B cell (primary cell): ENCODE data around the gene CA7. TPM values are rescaled to one million over a fixed set of nuclear protein-coding genes. Genes with fewer than 3 reads are reported as not detected.
A peak's percentile ranks its signal among the peaks of the same experiment; 100 is the strongest.

Source experiments
- ATAC-seq: fragments of 200-7000 bp; cut with Tn5 transposase; one replicate; pipeline ENCODE4 v1.10.0; 2021; ENCODE audit warnings: low read depth, mild to moderate bottlenecking, moderate number of reproducible peaks, moderate library complexity
- CTCF ChIA-PET: fragments of 350-600 bp; sonication (Branson Sonifier 250); formaldehyde crosslinking; loops from one replicate; lab custom pipeline; 2021; ENCODE audit warnings: antibody characterized with exemption, inconsistent platforms; lab: Charles Lee
- POLR2A ChIA-PET: fragments of 350-600 bp; sonication (Branson Sonifier 250); formaldehyde crosslinking; loops from one replicate; lab custom pipeline; 2021; ENCODE audit warnings: antibody characterized with exemption; lab: Charles Lee
- DNase-seq: peaks from one replicate; pipeline ENCODE4 v3.0.0; 2013
- H2AFZ ChIP-seq: 2 replicates; pipeline ENCODE4 v1.6.1; 2012; ENCODE audit warnings: mild to moderate bottlenecking, low read depth, low read length; ENCODE audit not compliant: insufficient read depth, poor library complexity, severe bottlenecking
- H3K27ac ChIP-seq, 2 donors: 1 replicate in 1 of 2; 2 replicates in 1 of 2; pipeline ENCODE4 v1.5.1; 2012 to 2013; ENCODE audit warnings: low read length in 2 of 2, mild to moderate bottlenecking in 2 of 2, moderate library complexity in 1 of 2
- H3K27me3 ChIP-seq, 4 experiments: fragments of 200-600 bp in 1 of 4; sonication (generic) in 1 of 4; replicated peaks in 1 of 4; 1 replicate in 2 of 4; 2 replicates in 2 of 4; pipeline versions ENCODE4 v1.6.1 to v1.7.0; 2013 to 2016; ENCODE audit warnings: low read length in 3 of 4, mild to moderate bottlenecking in 2 of 4, mixed read lengths in 1 of 4, moderate library complexity in 1 of 4; ENCODE audit not compliant: insufficient read depth in 4 of 4, control insufficient read depth in 3 of 4; ENCODE audit errors: control extremely low read depth in 1 of 4
- H3K36me3 ChIP-seq, 2 experiments: replicated peaks in 1 of 2; 1 replicate in 1 of 2; 2 replicates in 1 of 2; pipeline versions ENCODE4 v1.6.1 to v1.7.1; 2013; ENCODE audit warnings: low read length in 1 of 2; ENCODE audit not compliant: insufficient read depth in 2 of 2, control insufficient read depth in 1 of 2; ENCODE audit errors: control extremely low read depth in 1 of 2, extremely low read depth in 1 of 2
- H3K4me1 ChIP-seq, 2 donors: fragments of 200-600 bp in 1 of 2; sonication (generic) in 1 of 2; 1 replicate in 1 of 2; 2 replicates in 1 of 2; pipeline versions ENCODE4 v1.5.1 to v1.6.1; 2013 to 2017; ENCODE audit warnings: low read length in 2 of 2; ENCODE audit not compliant: control insufficient read depth in 2 of 2, insufficient read depth in 2 of 2
- H3K4me2 ChIP-seq: replicated peaks from 2 replicates; pipeline ENCODE3; 2012; ENCODE audit warnings: mild to moderate bottlenecking, low read depth, low read length; ENCODE audit not compliant: poor library complexity, severe bottlenecking
- H3K4me3 ChIP-seq, 5 experiments: fragments of 200-600 bp in 1 of 5; sonication (generic) in 1 of 5; 1 replicate in 3 of 5; 2 replicates in 2 of 5; pipeline versions ENCODE4 v1.5.1 to v1.7.0; 2011 to 2016; ENCODE audit warnings: low read length in 4 of 5, mild to moderate bottlenecking in 4 of 5, low read depth in 2 of 5, control low read depth in 1 of 5, moderate library complexity in 1 of 5; ENCODE audit not compliant: insufficient read depth in 1 of 5; ENCODE audit errors: control extremely low read depth in 1 of 5, extremely low read depth in 1 of 5
- H3K79me2 ChIP-seq: fragments of 200-600 bp; sonication (generic); one replicate; pipeline ENCODE4 v1.6.0; 2016; ENCODE audit warnings: low read length; ENCODE audit not compliant: control insufficient read depth, insufficient read depth
- H3K9ac ChIP-seq: fragments of 200-600 bp; sonication (generic); 2 replicates; pipeline ENCODE4 v1.6.1; 2017; ENCODE audit warnings: mild to moderate bottlenecking, low read length, moderate library complexity
- H3K9me3 ChIP-seq, 3 donors: one replicate each; pipeline versions ENCODE4 v1.6.1 to v1.7.1; 2013; ENCODE audit warnings: low read length in 2 of 3; ENCODE audit not compliant: control insufficient read depth in 2 of 3, insufficient read depth in 1 of 3; ENCODE audit errors: control extremely low read depth in 1 of 3
- H4K20me1 ChIP-seq: 2 replicates; pipeline ENCODE4 v1.6.0; 2012; ENCODE audit warnings: mild to moderate bottlenecking, low read length; ENCODE audit not compliant: insufficient read depth, control insufficient read depth, poor library complexity, severe bottlenecking
- H3K27ac Mint-ChIP-seq: one replicate; pipeline ENCODE4 v1.8.0; 2021; ENCODE audit warnings: mixed read lengths
- H3K27me3 Mint-ChIP-seq: one replicate; pipeline ENCODE4 v1.8.0; 2021; ENCODE audit warnings: mixed read lengths
- H3K4me1 Mint-ChIP-seq: one replicate; pipeline ENCODE4 v1.8.0; 2021; ENCODE audit warnings: mixed read lengths
- H3K4me3 Mint-ChIP-seq: one replicate; pipeline ENCODE4 v1.8.0; 2021; ENCODE audit warnings: mixed read lengths
- H3K9me3 Mint-ChIP-seq: one replicate; pipeline ENCODE4 v1.8.0; 2022; ENCODE audit warnings: mixed read lengths; ENCODE audit not compliant: insufficient read depth
- CTCF ChIP-seq: fragments of 200-600 bp; IDR thresholded peaks from one replicate; pipeline ENCODE4 v1.8.0; 2022; ENCODE audit warnings: antibody characterized with exemption, mild to moderate bottlenecking
- EZH2 ChIP-seq: IDR thresholded peaks from 2 replicates; pipeline ENCODE4 v1.6.1; 2012; ENCODE audit warnings: borderline replicate concordance, low read depth, mild to moderate bottlenecking, moderate library complexity, low read length; ENCODE audit not compliant: insufficient read depth, poor library complexity, severe bottlenecking
- WGBS: methylation state at CpG from one replicate; pipeline ENCODE4 v1.1.5; 2013; ENCODE audit warnings: missing lambda C conversion rate; ENCODE audit not compliant: insufficient coverage; 5-methylcytosine and 5-hydroxymethylcytosine counted together
- intact Hi-C: fragments of 100-400 bp; cut with micrococcal nuclease; formaldehyde crosslinking; loops from one replicate; pipeline ENCODE4 v1.10.0; 2022
- polyA plus RNA-seq: library from polyadenylated mRNA; depleted of rRNA; stranded (reverse); fragments of >200 nt; gene quantifications from 2 replicates; pipeline ENCODE4 v1.2.3, GENCODE V29; 2012
- total RNA-seq, 2 donors: library from RNA; stranded (reverse); fragments of 120-200 nt in 1 of 2; gene quantifications; 1 replicate in 1 of 2; 2 replicates in 1 of 2; pipeline versions ENCODE4 v1.2.3 to v1.2.4, GENCODE V29; 2013 to 2022

The CA7 gene
- total and polyA plus RNA-seq, 2 donors (not counting 1 experiment from before 2014, with no cell fraction given): not detected

- Mint-ChIP-seq H3K27me3 (no peaks in the 10 kb centered on the region), H3K9me3 (no peaks in the 10 kb centered on the region), H3K27ac (peak overlapping the region; percentile 24), H3K4me3 (no peak overlapping the region), H3K4me1 (peaks cover 25% of the 10 kb centered on the region)
- Histone ChIP-seq H3K79me2 (peaks cover 12% of the 10 kb centered on the region), H3K4me2 (no peak overlapping the region), H3K4me3 (no peak overlapping the region), H3K9me3 (no peaks in the 10 kb centered on the region), H3K27ac (no peak overlapping the region), H3K4me1 (peaks cover 4 to 20% of the 10 kb centered on the region in 2 donors), H3K36me3 (no peaks in the 10 kb centered on the region), H3K27me3 (no peaks in the 10 kb centered on the region), H4K20me1 (no peaks in the 10 kb centered on the region), H3K9ac (no peak overlapping the region), H2AFZ (no peak overlapping the region)
- no peak for DNase-seq
- ChIA-PET CTCF (no interaction called here), POLR2A (no interaction called here)
- TF ChIP-seq CTCF (no peak), EZH2 (no peak)
- no peak for ATAC-seq
- intact Hi-C loops: no loop called here
- 33% methylated on average over 3 of the region's 5 CpGs for WGBS
Observed at GRCh38 chr16:66878067-66878466, 33.9 kb downstream of the CA7 start.

- Mint-ChIP-seq H3K9me3 (no peaks in the 10 kb centered on the region), H3K4me3 (peak within 1 kb of the TSS; percentile 98), H3K4me1 (peaks cover 17% of the 10 kb centered on the region), H3K27me3 (no peaks in the 10 kb centered on the region), H3K27ac (peak within 1 kb of the TSS; percentile 92)
- no peaks in the 10 kb centered on the region for H3K9me3 ChIP-seq
- intact Hi-C loops: loop anchor here (1.0 to 5.0 kb wide), 3 partner anchors 50 to 129 kb away; partner anchors contain the start of genes CIAO2B, DYNC1LI2 and NAE1
- H4K20me1 ChIP-seq: no peaks in the 10 kb centered on the region
- peak within 1 kb of the TSS; percentile 78 for H3K9ac ChIP-seq
- under 1% methylated on average over 57 of the region's 58 CpGs for WGBS
- peak within 1 kb of the TSS; percentile 6 to 46 for H3K27ac ChIP-seq
- peak within 1 kb of the TSS; percentile 93 for H2AFZ ChIP-seq
- H3K4me3 ChIP-seq: peak within 1 kb of the TSS; percentile 25 to 91 (median 85)
- DNase-seq (peak; percentile 94), ATAC-seq (peak; percentile 99)
- TF ChIP-seq CTCF (no peak), EZH2 (no peak)
- peaks cover 0 to 11% of the 10 kb centered on the region in 2 experiments for H3K36me3 ChIP-seq
- peaks cover 12% of the 10 kb centered on the region for H3K79me2 ChIP-seq
- ChIA-PET CTCF (interaction anchor here (0.9 to 3.1 kb wide), 7 partner anchors 9 to 474 kb away, joined by 3 to 28 read pairs (median 5); partner anchors contain the start of genes DYNC1LI2 and NAE1), POLR2A (interaction anchor here (0.5 to 0.7 kb wide), 4 partner anchors 12 to 429 kb away, joined by 3 to 4 read pairs (median 4); no protein-coding TSS in a partner anchor)
- peaks cover 4 to 16% of the 10 kb centered on the region in 2 donors for H3K4me1 ChIP-seq
- H3K27me3 ChIP-seq: no peaks in the 10 kb centered on the region
- peak within 1 kb of the TSS; percentile 96 for H3K4me2 ChIP-seq
Observed at GRCh38 chr16:66880288-66881013, 36.2 kb downstream of the CA7 start, which contains the start of gene PDP2. Gene PDP2 (plus strand): TSS chr16:66880515. CDS start chr16:66884285, 3,770 bp downstream.
